T-helper 1 cell treated with Interleukin-12 subunit alpha and Interleukin-12 subunit beta and Interleukin-4 antibody, amounts not matched to agents 30 ng/mL and 1 ng/mL, for 36 hours (primary cell): ENCODE measurements around the gene TCTN1. TPM values are rescaled to one million over a fixed set of nuclear protein-coding genes. Genes with fewer than 3 reads are reported as not detected.

Experiments used
- total RNA-seq: library from RNA; stranded (reverse); gene quantifications from 2 replicates; pipeline ENCODE4 v1.2.3, GENCODE V29; 2022

The TCTN1 gene
- total RNA-seq, 1 donor from 2014 or later: 4.2 TPM

Other genes with a start within 250 kb of the TCTN1 start
- gene ANAPC7, start 210.4 kb upstream of the TCTN1 start, total RNA-seq: 60.7 and 64.7 TPM in 2 replicates
- gene ARPC3, start 163.8 kb upstream of the TCTN1 start, total RNA-seq: 395 and 403 TPM in 2 replicates
- 19.5 and 20.7 TPM in 2 replicates for gene GPN3, start 145.9 kb upstream of the TCTN1 start, total RNA-seq
- 12.3 and 13.6 TPM in 2 replicates for gene FAM216A, start 145.3 kb upstream of the TCTN1 start, total RNA-seq
- gene VPS29, start 112.0 kb upstream of the TCTN1 start, total RNA-seq: 135 and 138 TPM in 2 replicates
- gene RAD9B, start 111.8 kb upstream of the TCTN1 start, total RNA-seq: 0.90 and 1.3 TPM in 2 replicates
- gene PPTC7, start 30.8 kb upstream of the TCTN1 start, total RNA-seq: 39.1 and 39.8 TPM in 2 replicates
- 8.9 and 10.6 TPM in 2 replicates for gene HVCN1, start 75.0 kb downstream of the TCTN1 start, total RNA-seq
- gene PPP1CC, start 128.8 kb downstream of the TCTN1 start, total RNA-seq: 232 and 234 TPM in 2 replicates
- not detected in 2 replicates for gene CCDC63, start 232.9 kb downstream of the TCTN1 start, total RNA-seq